Measurements from ENCODE around the gene BCL2L13.
A peak's percentile ranks its signal among the peaks of the same experiment; 100 is the strongest.
"Not testable (repeated sequence)": the region's sequence is repeated elsewhere in the genome, so short reads cannot be mapped to it uniquely, and the experiment has no call there.

The BCL2L13 gene

GRCh38 chr22:17764852-17765251 is 126.3 kb downstream of the BCL2L13 start:
- DNase-seq: not testable (repeated sequence)

DNA sequence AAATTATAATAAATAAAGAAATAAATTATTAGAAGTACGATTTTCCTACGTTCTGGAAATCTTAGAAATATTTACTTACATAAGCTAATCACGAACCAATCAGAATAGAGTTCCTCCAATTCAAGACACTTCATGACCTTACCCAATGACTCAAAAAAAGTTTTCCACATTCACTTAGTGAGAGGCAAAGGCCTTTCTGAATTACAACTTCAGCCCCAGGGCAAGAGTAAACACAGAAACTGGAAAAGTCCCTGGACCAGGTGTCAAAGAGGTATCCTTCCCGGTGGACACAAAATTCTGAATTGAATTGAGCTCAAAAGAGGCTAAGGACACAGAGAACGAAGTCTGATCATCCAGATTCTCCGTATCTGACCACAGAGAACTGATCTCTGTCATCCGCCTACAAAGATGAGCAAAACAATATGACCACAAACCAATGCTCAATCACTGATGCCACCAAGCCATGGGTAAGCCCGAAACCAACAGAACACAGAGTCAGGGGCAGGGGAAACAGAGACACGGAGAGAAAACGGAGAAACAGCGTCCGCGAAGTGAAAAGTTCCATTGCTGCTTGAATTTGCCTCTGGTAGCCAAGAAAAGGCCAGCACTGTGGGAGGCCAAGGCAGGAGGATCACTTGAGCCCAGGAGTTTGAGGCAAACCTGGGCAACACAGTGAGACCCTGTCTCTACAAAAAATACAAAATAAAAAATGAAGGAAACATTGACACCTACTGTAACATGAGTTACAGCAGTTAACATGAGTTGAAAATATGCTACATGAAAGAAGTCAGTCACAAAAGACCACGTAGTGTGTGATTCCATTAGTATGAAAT is 128.9 kb downstream of the BCL2L13 start:
- DNase-seq: no peak

- DNase-seq: no peak
Measured at GRCh38 chr22:17769013-17769715, 130.6 kb downstream of the BCL2L13 start.

GRCh38 chr22:17769716-17770082 is 131.1 kb downstream of the BCL2L13 start:
- DNase-seq: no peak

- no peak for DNase-seq
Measured at GRCh38 chr22:17770180-17771077, 131.9 kb downstream of the BCL2L13 start.

DNA sequence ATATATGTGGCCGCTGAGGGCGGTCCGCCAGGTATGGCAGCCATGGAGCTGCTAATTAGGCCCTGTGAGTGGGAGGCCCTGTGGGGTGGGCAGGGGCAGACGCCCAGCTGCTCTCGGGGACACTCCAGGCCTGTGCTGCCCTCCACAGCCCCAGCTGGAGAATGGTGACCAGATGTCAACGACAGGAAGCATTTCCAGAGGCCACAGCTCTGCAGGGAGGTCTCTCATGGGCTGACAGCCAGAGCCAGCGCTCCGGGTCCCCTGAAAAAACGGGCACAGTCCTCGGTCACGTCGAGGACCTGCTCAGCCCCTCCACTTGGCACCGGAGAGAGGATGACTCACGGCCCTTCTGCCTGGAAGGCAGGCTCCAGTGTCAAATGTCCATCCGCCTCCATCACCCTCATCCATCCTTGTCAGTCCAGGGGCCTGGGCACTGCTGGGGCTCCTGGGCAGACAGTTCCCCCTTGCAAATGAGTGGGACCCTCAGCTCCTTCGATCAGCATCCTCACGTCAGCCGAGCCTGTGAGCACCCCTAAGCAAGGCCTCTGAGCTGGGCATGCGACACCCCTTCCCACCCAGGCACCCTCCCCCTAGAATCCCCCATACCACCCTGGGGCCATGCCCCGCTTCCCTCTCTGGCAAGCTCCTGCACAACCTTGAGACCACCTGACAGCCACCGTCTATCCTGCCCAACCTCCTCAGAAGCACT is 133.8 kb downstream of the BCL2L13 start:
- peak; percentile 21 for DNase-seq

DNA sequence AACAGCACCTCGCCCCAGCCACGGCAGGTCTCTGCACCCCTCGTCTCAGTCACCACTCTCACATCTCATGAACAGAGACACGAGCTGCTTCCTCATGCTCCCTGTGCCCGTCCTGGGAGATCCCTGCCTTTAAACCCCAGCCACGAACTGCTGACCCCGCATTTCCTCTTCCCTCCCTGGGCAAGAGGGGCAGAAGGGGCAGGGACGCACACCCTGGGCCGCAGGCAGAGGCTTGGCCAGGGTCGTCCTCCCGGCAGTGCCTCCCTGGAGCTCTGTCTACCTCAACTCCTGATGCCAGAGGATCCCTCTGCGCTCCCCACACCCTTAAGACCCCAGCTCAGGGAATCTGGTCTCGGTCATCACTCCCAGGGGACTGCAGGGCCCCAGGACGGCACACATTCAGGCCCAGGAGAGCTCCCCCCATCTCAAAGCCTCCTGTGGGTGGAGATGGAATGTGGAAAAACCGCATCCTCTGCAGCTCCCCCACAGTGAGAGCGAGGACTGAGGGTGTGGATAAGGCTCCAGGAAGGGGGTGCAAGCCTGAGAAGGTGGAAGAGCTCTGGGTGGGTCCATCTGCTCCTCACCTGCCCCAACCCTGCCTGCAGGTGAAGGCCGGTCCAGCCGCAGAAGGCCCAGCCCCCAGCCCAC is 134.5 kb downstream of the BCL2L13 start:
- no peak for DNase-seq

- DNase-seq: no peak
Measured at GRCh38 chr22:17773606-17774205, 135.1 kb downstream of the BCL2L13 start.

GRCh38 chr22:17774206-17774925 is 135.8 kb downstream of the BCL2L13 start, which contains the start of gene BID:
TSS of gene BID (minus strand) at chr22:17774469. CDS start at chr22:17750116, 24,353 bp downstream.
- DNase-seq: no peak

- DNase-seq: no peak
Measured at GRCh38 chr22:17774926-17775685, 136.5 kb downstream of the BCL2L13 start.

DNA sequence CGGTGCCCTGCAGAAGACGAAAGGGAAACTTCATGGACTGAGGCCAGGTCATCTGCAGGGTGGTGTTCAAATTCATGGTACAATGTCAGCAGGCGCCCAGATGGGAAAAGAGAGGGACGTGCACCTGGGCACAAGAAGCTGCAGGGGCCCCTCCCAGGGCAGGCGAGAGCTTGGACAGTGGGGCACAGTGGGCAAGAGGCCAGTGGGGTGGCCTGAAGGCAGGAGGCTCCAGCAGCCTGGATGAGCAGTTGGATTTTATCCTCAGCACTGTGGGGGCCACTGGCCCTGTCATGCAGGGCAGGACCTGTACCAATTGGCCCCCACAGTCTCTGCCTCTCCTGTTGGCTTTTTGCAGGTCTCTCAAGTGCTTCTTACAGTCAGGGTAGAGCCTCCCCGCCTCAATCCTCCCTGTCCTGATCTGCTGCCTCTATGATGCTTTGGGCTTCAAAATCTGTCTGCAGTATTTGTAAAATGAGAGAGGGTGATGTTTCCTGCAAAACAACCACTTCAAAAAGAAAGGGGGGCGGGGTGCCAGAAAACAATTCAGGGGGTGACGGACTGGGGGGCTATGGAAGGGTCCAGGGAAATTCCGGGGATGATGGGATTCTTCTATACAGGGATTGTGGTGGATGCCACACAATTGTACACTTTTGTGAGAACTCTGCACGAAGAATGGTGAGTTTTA is 137.4 kb downstream of the BCL2L13 start:
- DNase-seq: no peak

- no peak for DNase-seq
Measured at GRCh38 chr22:17777005-17777716, 138.6 kb downstream of the BCL2L13 start.

- DNase-seq: no peak
Measured at GRCh38 chr22:17777717-17778044, 139.1 kb downstream of the BCL2L13 start.

DNA sequence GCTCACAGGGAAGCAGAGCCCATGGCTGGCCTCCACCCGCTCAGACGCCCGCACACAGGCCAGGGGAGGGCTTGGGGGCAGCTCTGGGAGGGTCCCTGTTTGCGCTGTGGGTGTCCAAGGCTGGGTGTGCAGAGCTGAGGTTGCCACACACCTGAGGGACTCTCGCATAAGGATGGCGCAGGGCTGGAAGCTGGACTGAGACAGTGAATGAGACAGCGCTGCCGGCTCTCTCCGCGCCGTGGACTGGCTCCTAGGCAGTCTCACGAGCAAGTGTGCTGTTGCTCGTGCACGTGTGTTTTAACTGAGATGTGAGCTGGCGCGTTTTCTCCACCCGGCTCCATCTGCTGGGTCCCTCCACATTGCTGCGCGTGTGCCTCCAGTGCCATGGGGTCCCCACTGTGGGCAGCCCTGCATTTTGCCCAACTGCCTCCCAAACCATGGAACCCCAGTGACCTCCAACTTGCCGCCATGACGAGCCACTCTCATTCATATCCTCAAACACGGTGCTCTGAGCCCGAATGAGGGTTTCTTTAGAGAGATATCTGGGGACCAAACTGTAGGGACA is 139.9 kb downstream of the BCL2L13 start:
- no peak for DNase-seq

DNA sequence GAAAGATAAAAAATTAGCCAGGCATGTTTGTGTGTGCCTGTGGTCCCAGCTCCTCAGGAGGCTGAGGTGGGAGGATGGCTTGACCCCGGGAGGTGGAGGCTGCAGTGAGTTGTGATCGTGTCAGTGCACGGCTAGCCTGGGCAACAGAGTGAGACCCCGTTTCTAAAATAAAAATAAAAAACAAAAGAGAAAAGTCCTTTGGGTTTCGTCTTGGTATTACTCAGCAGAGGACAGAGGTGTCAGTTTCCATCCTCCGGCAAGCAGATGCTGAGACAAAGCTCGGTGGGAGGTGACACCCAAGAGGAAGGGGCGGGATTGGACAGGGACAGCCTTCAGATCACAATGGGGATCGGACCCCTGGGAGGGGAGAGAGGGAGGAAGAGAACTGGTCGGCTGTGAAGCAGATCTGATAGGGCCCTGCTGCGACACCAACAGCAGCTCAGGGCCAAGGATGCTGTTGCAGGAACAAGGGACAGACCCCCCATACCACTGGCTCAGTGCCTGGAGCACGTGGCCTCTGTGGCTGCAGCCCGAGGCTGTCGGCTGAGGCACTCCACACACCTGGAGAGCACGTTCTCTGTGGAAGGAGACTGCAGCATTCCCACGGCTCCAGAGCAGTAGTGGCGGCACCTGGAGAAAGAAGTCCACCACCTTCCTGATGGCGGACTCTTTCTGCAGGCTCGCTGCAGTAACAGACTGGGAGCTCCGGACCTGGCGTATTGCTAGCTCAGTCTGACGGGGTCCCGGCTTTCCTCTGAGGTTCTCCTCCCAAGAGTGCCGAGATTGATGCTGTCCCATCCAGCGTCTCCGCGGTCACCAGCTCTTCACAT is 140.9 kb downstream of the BCL2L13 start:
- DNase-seq: no peak

GRCh38 chr22:17780116-17780740 is 141.7 kb downstream of the BCL2L13 start:
- no peak for DNase-seq

Data from NCI-H2029 treated with DMSO at 0.1 percent for 48 hours (cell line).